Neural progenitor cell (in vitro differentiated cells): ENCODE results near the gene MACROD2.

Experiments
- EZH2 ChIP-seq: fragments of 200-600 bp; sonication (generic); IDR thresholded peaks from 2 replicates; pipeline ENCODE4 v1.6.1; 2017; ENCODE audit warnings: antibody characterized with exemption, mild to moderate bottlenecking, moderate library complexity
- EZH2phosphoT487 ChIP-seq: fragments of 200-600 bp; sonication (generic); IDR thresholded peaks from 2 replicates; pipeline ENCODE4 v1.6.1; 2017; ENCODE audit warnings: antibody characterized with exemption

- TF ChIP-seq EZH2phosphoT487 (no peak), EZH2 (no peak)
Measured at GRCh38 chr20:15859061-15859460, 1863.7 kb downstream of the MACROD2 start.
